ENCODE measurements around the gene PCP2.

GRCh38 chr19:7589822-7590221 lies 43.7 kb downstream of the PCP2 start:
- TF ChIP-seq POLR2AphosphoS5 (IDR thresholded peaks at IDR 0.05; ENCODE audit: low read depth, low read length) (no peak), POLR2A (IDR thresholded peaks at IDR 0.05; ENCODE audit: low read depth, low read length) (no peak), SPI1 (IDR thresholded peaks at IDR 0.05; ENCODE audit: low read depth, low read length) (no peak), TAF1 (IDR thresholded peaks at IDR 0.05; ENCODE audit: low read depth, low read length) (no peak), PAX5 (IDR thresholded peaks at IDR 0.05; ENCODE audit: insufficient read depth, low read length, severe bottlenecking) (no peak), POU2F2 (IDR thresholded peaks at IDR 0.05; ENCODE audit: low read depth, low read length) (no peak)

Measured in GM12891 (cell line).